ENCODE results near the gene POU1F1. TPM values are rescaled to one million over a fixed set of nuclear protein-coding genes. Genes with fewer than 3 reads are reported as not detected.

The POU1F1 gene
- total and polyA plus RNA-seq, 2 of the 8 experiments (the other 6 are each of a cell fraction or from before 2014, with no cell fraction given) = not detected

DNA sequence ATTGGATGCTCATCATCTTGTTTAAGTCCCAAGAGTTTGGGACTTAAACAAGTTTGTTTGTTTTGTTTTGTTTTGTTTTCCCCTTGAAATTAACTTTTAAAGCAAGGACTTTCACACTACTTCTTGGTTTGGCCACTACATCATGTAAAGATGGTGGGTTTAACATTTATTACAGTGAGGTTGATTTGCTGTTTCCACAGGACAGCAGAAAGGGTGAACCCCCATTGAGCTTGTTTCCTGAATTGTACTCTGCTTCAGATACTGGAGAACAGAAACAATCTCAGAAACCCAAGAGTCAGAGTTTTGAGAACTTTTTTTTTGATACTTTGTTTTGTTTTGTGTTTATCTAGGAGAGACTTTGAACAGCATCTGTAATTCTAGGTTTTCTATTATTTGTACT, 6.7 kb downstream of the POU1F1 start:
- Histone ChIP-seq H2BK5ac (ENCODE audit: low read depth, low read length) (no peak overlapping the region), H4K91ac (replicated peaks; ENCODE audit: insufficient read length, low read length) (no peak overlapping the region), H3K4me2 (ENCODE audit: insufficient read depth in 1 of 2, low read depth in 2 of 2, low read length in 2 of 2) (no peak overlapping the region), H3K4me3 (ENCODE audit: extremely low read depth in 1 of 4, insufficient read depth in 2 of 4, low read depth in 3 of 4, low read length in 4 of 4) (no peak overlapping the region), H3K23me2 (ENCODE audit: low read depth, low read length) (no peaks in the 10 kb centered on the region), H2AFZ (ENCODE audit: low read length) (no peak overlapping the region), H3K4ac (replicated peaks; ENCODE audit: insufficient read length, low read depth, low read length) (no peak overlapping the region), H3K36me3 (ENCODE audit: control insufficient read depth in 2 of 4, insufficient read depth in 4 of 4, low read length in 3 of 4) (no peaks in the 10 kb centered on the region), H2BK120ac (replicated peaks; ENCODE audit: low read depth, low read length) (no peak overlapping the region), H3K18ac (ENCODE audit: extremely low read depth, low read length) (no peak overlapping the region), H3K56ac (replicated peaks; ENCODE audit: insufficient read length, low read depth, low read length) (no peak overlapping the region), H3K27ac (ENCODE audit: low read depth, low read length) (no peak overlapping the region), H3K79me2 (ENCODE audit: control insufficient read depth in 1 of 2, insufficient read depth in 2 of 2, low read length in 2 of 2) (no peaks in the 10 kb centered on the region), H3K9me3 (ENCODE audit: insufficient read depth in 2 of 2, low read depth in 1 of 2, low read length in 1 of 2) (no peaks in the 10 kb centered on the region), H3K9ac (replicated peaks in 1 of 4; ENCODE audit: extremely low read depth in 1 of 4, low read depth in 3 of 4, low read length in 3 of 4) (no peak overlapping the region), H4K5ac (ENCODE audit: insufficient read length, low read depth, low read length) (no peak overlapping the region), H4K8ac (ENCODE audit: extremely low read depth, insufficient read depth, low read length) (no peak overlapping the region), H2BK20ac (ENCODE audit: low read length) (no peak overlapping the region), H3K79me1 (ENCODE audit: low read depth, low read length) (no peaks in the 10 kb centered on the region), H3K23ac (ENCODE audit: insufficient read length) (no peak overlapping the region), H2AK5ac (ENCODE audit: low read depth, low read length) (no peak overlapping the region), H2BK12ac (ENCODE audit: low read depth, low read length) (no peak overlapping the region), H3K27me3 (replicated peaks in 1 of 4; ENCODE audit: control insufficient read depth in 3 of 4, extremely low read depth in 1 of 4, insufficient read depth in 3 of 4, low read length in 3 of 4) (no peaks in the 10 kb centered on the region), H2BK15ac (ENCODE audit: low read length) (no peak overlapping the region), H4K20me1 (replicated peaks in 1 of 2; ENCODE audit: control insufficient read depth in 1 of 2, insufficient read depth in 2 of 2, low read length in 2 of 2) (no peaks in the 10 kb centered on the region), H3K4me1 (replicated peaks in 1 of 4; ENCODE audit: control insufficient read depth in 3 of 4, insufficient read depth in 4 of 4, low read length in 3 of 4) (no peaks in the 10 kb centered on the region), H3K14ac (ENCODE audit: insufficient read length) (no peak overlapping the region)
- no peak for FAIRE-seq
- DNase-seq (ENCODE audit: low read depth in 1 of 2, low spot score in 2 of 2) = no peak
- CTCF ChIA-PET (ENCODE audit: partially characterized antibody) = interaction anchor here (0.6 to 2.7 kb wide), 4 partner anchors 9 to 339 kb away, joined by 3 to 30 read pairs (median 3); no protein-coding TSS in a partner anchor
- POLR2A ChIA-PET (ENCODE audit: partially characterized antibody) = no interaction called here
- no peak for TF ChIP-seq ATF3 (IDR thresholded peaks at IDR 0.05; ENCODE audit: insufficient read depth, low read depth, low read length)
- no peak for TF ChIP-seq GTF2F1 (IDR thresholded peaks at IDR 0.05; ENCODE audit: borderline replicate concordance, low read depth, low read length)
- TF ChIP-seq SP2 (IDR thresholded peaks at IDR 0.05; ENCODE audit: low read length) = no peak
- no peak for TF ChIP-seq RXRA (IDR thresholded peaks at IDR 0.05; ENCODE audit: insufficient read depth, low read depth, low read length)
- TF ChIP-seq JUND (IDR thresholded peaks at IDR 0.05; ENCODE audit: low read length) = no peak
- no peak for TF ChIP-seq RBBP5 (IDR thresholded peaks at IDR 0.05; ENCODE audit: borderline replicate concordance, low read depth, low read length)
- TF ChIP-seq EP300 (IDR thresholded peaks at IDR 0.05; ENCODE audit: borderline replicate concordance in 1 of 2, low read depth in 2 of 2, low read length in 2 of 2) = no peak
- TF ChIP-seq CTBP2 (IDR thresholded peaks at IDR 0.05; ENCODE audit: borderline replicate concordance, insufficient read depth, insufficient read length, low read length) = no peak
- TF ChIP-seq KDM1A (IDR thresholded peaks at IDR 0.05; ENCODE audit: borderline replicate concordance, low read length) = no peak
- TF ChIP-seq SP4 (IDR thresholded peaks at IDR 0.05; ENCODE audit: low read length) = no peak
- TF ChIP-seq CBX5 (IDR thresholded peaks at IDR 0.05; ENCODE audit: low read depth, low read length) = no peak
- TF ChIP-seq, protein P1, sequence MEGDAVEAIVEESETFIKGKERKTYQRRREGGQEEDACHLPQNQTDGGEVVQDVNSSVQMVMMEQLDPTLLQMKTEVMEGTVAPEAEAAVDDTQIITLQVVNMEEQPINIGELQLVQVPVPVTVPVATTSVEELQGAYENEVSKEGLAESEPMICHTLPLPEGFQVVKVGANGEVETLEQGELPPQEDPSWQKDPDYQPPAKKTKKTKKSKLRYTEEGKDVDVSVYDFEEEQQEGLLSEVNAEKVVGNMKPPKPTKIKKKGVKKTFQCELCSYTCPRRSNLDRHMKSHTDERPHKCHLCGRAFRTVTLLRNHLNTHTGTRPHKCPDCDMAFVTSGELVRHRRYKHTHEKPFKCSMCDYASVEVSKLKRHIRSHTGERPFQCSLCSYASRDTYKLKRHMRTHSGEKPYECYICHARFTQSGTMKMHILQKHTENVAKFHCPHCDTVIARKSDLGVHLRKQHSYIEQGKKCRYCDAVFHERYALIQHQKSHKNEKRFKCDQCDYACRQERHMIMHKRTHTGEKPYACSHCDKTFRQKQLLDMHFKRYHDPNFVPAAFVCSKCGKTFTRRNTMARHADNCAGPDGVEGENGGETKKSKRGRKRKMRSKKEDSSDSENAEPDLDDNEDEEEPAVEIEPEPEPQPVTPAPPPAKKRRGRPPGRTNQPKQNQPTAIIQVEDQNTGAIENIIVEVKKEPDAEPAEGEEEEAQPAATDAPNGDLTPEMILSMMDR (IDR thresholded peaks at IDR 0.05; ENCODE audit: control extremely low read depth in 1 of 3, insufficient read depth in 1 of 3, low read depth in 1 of 3, low read length in 3 of 3) = no peak
